GM19193 (cell line): ENCODE measurements around the gene PDLIM5.

ENCODE experiments used
- POLR2A ChIP-seq: IDR thresholded peaks from 4 replicates; pipeline ENCODE4 v1.6.1; 2011; ENCODE audit not compliant: insufficient read depth, insufficient read length; ENCODE audit errors: extremely low read depth

PDLIM5 gene

DNA sequence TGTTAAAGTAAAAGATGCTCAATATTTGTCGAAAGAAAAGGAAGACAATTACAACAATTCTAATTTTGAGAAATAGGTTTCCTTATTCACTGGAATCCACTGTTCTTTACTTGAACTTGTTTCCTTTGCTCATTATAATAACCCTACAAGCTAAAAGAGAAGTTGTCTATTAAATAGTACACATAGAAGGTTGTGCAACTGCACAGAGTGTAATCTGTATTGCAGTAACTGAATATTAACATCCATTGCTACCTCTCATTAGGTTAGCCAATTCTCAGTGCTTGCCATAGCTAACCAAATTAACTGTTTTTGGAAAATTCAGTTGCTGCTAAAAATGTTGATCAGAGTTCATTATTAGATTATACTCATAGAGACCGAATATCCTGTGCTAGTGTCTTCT, 120.0 kb downstream of the PDLIM5 start:
- no peak for TF ChIP-seq POLR2A

GRCh38 chr4:94574050-94574449, 122.3 kb downstream of the PDLIM5 start:
- TF ChIP-seq POLR2A, result no peak

- no peak for TF ChIP-seq POLR2A
Observed at GRCh38 chr4:94574616-94575015, 122.9 kb downstream of the PDLIM5 start.

DNA sequence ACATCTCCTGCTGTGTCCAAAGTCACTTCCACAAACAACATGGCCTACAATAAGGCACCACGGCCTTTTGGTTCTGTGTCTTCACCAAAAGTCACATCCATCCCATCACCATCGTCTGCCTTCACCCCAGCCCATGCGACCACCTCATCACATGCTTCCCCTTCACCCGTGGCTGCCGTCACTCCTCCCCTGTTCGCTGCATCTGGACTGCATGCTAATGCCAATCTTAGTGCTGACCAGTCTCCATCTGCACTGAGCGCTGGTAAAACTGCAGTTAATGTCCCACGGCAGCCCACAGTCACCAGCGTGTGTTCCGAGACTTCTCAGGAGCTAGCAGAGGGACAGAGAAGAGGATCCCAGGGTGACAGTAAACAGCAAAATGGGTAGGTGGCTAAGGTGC, 123.9 kb downstream of the PDLIM5 start:
- TF ChIP-seq POLR2A, result no peak

- no peak for TF ChIP-seq POLR2A
Observed at GRCh38 chr4:94576210-94576609, 124.5 kb downstream of the PDLIM5 start.

DNA sequence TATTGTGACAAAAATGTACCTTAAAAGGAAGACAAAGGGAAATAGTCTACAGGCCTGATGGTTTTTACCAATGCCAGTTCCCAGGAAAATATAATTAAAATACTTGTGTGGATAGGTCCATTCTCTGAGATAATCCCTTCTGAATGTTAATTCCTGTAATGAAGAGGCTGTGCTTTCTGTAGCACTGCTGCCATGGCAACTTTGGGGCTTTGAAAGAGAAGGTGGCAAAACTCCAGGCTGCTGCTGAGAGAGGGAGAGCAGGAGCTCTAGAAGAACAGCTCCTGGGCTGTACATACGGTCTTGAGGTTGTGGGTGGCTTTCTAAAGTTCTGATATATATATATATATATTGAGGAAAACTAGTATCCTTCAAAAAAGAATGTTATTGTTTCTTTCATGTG, 125.4 kb downstream of the PDLIM5 start:
- no peak for TF ChIP-seq POLR2A

DNA sequence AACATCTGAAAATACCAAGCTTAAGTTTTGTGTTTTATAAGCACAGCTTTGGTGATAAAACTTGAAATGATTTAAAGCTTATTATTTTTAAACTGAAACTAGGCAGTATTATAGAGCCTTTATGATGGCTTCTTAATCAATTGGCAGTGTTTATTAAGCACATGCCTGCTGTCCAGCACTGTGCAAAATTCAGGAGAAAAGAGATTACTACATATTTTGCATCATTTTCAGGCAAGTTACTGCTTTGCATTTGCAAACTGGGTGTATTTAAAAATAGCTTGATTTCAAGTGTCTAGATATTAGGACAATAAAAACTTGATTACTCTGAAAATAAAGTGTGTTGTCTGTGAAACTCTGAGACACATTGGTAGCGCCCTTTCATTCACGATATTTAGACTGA, 126.5 kb downstream of the PDLIM5 start:
- no peak for TF ChIP-seq POLR2A

- no peak for TF ChIP-seq POLR2A
Observed at GRCh38 chr4:94581766-94582165, 130.0 kb downstream of the PDLIM5 start.

- TF ChIP-seq POLR2A, result no peak
Observed at GRCh38 chr4:94582517-94582916, 130.8 kb downstream of the PDLIM5 start.

DNA sequence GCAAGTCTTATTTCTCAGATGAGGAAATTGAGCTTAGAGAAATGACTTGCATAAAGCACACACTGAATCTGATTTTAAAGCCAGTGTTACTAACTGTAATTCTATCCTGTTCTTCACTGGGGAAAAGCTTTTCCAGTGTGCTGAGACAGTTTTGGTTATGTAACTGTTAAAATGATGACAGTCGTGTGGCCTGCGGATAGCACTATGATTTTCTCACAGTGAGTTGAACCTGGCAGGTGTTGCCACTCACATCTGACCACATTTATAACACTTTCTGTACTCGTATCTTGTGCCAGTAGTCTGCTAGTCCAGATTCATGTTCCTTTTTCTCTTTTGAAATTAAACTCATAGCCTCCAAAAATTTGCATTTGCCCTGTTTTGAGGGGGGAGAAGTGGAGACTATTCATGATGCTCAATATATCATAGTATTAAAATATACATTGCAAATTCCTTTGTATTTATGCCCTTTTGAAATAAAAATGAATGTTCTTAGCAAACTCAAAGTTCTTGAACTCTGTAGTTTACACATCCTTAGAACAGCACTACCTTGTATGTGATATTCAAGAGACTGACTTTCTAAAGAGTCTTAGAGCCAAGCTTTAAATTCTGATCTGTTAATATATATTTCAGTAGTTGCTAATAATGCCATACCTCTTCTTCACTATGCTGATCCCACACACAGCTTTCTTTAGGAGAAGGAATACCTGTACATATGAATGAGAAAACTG, 132.3 kb downstream of the PDLIM5 start:
- no peak for TF ChIP-seq POLR2A

DNA sequence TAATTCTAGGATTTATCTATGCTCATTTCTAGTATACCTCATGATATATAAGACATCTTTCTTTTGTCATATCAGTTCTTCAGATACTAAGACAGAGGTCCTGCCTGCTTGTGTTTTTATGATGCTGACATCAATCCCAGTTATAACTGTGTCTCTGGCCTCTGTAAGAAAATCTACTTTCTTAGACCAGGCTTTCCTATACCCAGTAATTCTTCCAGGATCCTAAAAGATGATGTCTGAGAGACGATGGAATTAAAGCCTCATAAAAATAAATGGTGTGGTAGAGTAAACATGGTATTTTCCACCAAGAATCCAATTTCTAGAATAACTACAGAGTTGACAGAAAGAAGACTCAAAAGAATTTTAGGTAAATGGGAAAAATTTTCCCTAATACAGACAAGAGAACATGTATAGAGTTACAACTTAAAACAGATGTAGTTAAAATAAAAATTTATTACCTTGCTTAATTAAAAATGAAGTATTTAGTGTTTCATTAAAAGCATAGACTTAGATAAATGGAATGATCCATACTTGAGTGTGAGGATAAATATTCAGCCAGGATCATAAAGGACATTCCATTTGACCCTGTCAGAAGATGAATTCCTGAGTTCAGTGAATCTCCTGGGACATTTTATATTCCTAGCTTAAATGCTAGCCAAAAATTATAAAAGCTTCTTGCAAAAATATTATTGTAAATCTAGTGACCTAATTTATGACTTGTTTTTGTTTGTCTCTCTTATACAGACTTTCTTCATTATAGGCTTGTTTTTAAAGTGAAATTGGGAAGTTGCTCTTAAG, 137.4 kb downstream of the PDLIM5 start:
- TF ChIP-seq POLR2A, result no peak

GRCh38 chr4:94590493-94590892, 138.8 kb downstream of the PDLIM5 start:
- no peak for TF ChIP-seq POLR2A

DNA sequence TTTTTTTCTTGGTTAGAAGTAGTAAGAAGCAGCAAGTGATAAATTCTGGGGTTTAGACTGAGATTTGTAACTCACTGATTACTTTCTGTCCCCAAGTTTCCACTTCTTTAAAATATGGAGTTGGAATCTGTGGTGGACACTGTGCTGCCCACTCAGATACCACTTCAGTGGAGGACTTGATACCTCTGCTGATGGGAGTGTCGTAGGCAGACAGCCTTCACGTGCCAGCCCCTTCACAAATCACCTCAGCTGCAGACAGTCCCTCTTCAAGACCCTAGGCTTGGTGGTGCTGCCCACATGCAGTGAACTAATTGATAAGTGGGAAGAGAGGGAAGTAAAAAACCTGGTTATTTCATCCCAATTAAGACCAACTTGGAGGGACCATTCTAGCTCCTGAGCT, 139.5 kb downstream of the PDLIM5 start:
- no peak for TF ChIP-seq POLR2A

DNA sequence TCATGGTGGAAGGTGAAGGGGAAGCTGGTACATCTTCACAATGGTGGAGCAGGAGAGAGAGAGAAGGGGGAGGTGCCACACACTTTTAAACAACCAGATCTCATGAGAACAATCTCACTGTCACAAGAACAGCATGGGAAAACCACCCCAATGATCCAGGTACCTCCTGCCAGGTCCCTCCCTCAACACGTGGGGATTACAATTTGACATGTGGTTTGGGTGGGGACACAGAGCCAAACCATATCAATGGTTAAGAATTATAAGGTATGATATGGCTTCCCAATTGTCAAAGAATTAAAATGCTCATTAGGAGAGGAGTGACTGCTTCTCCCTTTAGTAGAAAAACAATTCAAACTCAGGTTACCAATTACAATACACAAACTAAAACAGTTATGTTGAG, 143.3 kb downstream of the PDLIM5 start:
- TF ChIP-seq POLR2A, result no peak

DNA sequence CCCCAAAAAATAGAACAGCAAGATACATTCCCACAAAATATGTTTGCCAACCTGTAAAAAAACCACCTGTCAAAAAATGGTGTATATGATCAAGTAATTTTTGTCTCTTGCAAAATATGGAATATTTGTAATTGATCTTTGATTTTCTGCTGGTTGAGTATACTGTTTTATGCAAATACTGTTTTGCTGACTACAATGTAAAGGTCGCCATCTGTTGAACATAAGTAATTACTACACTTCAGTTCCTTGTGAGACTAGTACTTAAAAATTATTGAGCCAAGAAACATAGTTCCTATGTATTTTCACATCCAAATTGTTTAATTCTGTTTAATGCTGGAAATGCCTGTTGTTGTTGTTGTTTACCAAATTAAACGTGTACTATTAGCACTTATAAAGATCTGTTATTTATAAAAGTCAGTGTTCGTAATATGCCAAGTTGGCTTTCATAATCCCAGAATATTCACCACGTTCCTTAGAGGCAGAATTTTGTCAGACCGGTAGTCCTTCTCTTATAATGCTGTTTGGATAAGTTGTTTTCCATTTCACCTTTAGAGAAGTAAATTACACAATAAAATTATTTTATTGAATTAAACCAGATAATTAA, 144.2 kb downstream of the PDLIM5 start:
- no peak for TF ChIP-seq POLR2A

- TF ChIP-seq POLR2A, result no peak
Observed at GRCh38 chr4:94598758-94599157, 147.0 kb downstream of the PDLIM5 start.
